GF-D8 (cell line): ENCODE data around the gene AIF1L.

ENCODE experiments used
- DNase-seq: peaks from one replicate; lab custom pipeline; 2025; lab: John Stamatoyannopoulos, UW

Gene AIF1L

DNA sequence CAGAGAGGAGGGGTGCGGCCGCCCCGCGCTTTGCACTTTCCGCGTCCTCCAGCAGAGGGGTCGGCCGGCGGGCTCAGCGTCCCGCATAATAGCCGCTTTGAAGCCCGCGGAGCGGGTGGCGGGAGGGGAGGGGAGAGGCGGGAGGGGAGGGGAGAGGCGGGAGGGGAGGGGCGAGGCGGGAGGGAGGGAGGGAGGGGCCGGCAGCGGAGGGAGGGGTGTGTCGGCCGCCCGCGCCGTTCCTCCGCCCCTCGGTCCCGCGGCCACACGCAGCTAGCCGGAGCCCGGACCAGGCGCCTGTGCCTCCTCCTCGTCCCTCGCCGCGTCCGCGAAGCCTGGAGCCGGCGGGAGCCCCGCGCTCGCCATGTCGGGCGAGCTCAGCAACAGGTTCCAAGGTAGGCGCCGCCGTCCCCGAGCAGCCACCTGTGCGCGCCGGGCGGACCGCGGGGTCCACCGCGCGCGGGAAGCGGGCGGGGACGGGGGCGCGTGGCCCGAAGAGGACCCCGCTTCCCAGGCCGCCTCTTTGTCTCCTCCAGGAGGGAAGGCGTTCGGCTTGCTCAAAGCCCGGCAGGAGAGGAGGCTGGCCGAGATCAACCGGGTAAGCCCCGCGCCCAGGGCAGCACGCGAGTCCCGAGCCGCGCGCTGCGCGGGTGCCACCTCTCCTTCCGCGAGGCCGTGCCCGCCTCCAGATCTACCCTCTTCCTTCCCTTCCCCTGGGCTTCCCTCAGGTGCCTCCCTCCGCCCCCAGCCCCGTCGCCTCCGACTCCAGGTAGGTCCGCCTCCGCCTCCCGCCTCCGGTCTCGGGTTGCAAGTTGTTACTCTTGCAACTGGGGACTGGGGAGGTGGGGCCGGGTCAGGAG is at the start of gene AIF1L:
TSS of gene AIF1L (plus strand) at position 263 of the 857 bp plus-strand sequence. CDS start at position 362, 99 bp downstream.
- no peak for DNase-seq

DNA sequence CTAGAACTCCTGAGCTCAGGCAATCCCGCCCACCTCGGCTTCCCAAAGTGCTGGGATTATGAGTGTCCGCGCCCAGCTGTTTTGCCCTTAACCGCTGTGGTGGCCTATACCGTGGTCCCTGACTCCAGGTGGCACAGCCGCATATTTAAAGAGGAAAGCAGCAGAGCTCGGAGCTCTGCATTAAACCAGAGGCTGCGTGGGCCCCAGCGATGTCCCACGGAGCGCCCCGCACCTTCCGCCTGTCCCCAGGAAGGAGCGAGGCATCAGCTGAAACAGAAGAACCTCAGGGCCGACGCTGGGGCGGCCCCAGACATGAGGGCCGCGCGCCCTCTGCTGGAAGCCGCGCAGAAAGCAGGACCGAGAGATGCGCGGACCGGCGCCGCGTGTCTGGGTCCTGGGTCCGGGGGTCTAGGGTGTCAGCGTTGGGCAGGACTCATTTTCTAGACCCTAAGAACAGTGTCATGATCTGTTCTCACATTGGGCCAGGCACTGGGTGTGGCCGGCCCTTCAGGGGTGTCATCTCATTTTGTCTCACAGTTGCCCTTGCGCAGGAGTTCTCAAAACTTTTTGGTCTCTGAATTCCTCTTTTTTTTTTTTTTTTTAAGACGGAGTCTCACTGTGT is 49.6 kb upstream of the AIF1L start:
- peak; percentile 15 for DNase-seq

DNA sequence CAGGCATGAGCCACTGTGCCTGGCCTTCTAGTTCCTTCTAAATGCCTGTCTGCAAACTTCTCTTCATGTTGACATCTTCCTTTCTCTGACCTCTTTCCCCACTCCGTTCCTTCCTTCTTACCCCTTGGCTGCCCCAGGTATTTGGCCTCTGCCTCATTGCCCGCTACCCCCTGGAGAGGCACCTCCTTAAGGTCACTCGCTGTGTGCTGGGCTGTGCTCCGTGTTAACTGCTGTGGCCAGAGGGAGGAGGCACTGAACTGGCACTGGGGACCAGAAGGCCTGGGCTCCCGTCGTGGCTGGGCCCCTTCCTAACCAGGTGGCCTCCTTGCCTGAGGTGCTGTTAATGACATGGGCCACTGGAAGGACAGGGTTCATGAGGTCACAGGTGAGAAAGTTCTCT is 48.0 kb upstream of the AIF1L start:
- no peak for DNase-seq

DNA sequence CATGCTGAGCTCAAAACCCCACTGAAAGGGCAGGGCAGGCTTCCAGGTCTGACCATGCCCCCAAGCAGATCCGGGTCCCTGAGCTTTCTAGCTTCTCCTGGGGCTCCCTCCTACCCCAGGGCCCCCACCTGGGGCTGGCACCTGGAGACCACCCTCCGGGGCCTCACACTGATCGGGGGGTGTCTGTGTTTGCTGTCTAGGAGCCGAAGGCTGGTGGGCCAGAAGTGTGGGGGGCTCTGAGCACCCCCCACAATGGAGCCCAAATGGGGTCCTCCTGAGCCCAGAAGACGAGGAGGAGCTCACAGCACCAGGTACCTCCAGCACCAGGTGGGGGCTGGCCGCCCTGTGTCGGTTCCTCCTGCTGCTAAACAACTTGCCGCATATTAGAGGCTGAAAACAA is 47.5 kb upstream of the AIF1L start:
- DNase-seq = no peak

DNA sequence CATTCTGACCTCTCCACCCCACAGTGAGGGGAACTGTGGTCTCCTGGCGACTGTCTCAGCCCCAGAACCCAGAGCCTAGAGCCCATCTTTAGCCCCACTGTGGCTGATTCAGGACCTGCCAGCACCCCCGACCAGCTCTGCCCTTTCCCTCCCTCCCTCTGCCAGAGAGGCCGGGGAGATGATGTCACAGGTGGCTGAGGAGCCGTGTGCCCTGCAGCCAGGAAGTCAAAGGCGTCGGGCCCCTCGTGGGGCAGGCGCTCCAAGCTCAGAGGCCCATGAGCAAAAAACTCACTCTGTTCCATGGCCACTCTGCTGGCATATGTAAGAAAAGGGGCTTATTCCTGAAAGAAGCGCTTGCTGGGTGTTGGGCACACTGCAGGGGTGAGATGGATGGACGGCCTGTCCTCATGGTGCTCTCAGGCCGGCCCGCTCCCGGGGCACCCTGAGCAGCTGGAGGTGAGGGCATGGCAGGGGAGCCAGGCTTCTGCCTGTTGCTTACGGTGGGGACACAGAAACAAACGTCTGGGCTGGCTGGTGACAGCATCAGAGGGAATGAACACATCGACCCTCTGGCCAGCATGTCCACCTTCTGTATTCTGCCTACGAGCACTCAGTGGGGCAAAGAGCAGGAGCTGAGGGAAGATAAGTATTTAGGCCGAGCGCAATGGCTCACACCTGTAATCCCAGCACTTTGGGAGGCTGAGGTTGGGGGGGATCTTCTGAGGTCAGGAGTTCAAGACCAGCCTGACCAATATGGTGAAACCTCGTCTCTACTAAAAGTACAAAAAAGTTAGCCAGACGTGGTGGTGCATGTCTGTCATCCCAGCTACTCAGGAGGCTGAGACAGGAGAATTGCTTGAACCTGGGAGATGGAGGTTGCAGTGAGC is 46.3 kb upstream of the AIF1L start:
- DNase-seq = no peak

DNA sequence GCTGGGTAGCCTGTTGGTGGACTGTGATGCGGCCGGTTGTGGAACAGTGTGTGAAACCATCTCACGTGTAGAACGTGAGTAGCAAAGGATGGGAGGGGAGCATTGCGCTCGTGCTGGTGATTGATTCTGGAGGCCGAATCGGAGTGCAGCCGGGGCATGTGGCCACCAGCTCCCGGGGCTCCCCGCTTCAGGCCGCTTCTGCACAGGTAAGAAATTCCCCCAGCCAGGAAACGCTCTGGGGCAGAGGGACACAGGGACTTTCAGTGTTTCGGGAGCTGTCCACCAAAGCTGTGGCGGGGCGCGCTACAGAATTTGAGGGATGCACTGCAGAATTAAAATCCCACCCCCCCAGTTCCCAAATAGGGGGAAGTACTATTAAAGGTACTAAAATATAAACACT is 45.5 kb upstream of the AIF1L start:
- no peak for DNase-seq

DNA sequence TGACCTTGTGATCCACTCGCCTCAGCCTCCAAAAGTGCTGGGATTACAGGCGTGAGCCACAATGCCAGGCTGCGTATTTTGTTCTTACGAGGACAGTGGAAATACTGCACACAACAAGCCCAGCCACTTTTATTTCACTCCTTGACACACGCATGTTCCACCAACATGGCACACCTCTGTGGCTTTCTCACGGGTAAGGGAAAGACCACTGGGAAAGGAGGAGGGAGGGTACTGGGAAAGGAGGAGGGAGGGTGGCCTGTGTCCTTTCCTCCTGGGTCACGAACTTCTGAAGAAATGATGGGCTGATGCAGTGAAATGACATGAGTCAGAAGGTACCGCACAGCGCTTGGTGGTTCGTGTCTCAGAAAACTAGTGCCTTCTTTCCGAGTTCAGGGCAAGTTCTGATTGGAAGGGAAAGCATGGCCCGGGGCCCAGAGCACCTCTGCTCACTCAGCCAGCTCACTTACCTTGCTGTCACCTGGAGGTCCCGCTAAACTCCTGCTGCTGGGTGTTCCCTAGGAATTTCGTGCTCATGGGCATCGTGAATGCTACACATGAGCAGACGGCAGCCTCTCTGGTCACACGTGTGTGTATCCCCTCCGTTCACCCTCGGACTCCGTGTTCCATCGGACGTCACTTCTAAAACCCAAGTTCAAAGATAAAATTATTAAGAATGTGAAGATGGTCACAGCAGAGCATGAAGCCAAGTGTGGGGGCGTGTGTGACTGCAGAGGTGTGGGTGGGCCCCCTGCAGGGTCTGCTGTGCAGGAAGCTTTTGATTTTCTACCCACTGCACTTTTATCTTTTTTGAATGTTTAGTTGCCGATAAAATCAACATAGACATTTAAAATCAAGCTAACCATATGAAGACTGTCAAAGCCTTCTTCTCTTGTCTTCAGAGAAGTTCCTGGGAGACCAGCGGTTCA is 44.5 kb upstream of the AIF1L start:
- DNase-seq = no peak

DNA sequence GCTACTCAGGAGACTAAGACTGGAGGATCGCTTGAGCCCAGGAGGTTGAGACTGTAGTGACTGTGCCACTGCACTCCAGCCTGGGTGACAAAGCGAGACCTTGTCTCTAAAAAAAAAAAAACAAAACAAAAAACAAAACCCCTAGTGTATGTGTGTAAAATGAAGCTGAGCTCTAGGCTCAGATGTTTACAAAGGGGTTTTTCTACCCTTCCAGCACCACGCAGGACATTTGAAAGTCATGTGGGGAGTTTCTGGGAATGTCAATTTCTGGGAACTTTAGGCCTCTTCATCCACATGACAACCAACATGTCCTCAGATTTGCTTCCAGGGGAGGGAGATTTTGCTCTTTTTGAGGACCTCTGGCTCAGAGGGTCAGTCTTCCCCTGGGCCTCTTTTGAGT is 42.4 kb upstream of the AIF1L start:
- no peak for DNase-seq

DNA sequence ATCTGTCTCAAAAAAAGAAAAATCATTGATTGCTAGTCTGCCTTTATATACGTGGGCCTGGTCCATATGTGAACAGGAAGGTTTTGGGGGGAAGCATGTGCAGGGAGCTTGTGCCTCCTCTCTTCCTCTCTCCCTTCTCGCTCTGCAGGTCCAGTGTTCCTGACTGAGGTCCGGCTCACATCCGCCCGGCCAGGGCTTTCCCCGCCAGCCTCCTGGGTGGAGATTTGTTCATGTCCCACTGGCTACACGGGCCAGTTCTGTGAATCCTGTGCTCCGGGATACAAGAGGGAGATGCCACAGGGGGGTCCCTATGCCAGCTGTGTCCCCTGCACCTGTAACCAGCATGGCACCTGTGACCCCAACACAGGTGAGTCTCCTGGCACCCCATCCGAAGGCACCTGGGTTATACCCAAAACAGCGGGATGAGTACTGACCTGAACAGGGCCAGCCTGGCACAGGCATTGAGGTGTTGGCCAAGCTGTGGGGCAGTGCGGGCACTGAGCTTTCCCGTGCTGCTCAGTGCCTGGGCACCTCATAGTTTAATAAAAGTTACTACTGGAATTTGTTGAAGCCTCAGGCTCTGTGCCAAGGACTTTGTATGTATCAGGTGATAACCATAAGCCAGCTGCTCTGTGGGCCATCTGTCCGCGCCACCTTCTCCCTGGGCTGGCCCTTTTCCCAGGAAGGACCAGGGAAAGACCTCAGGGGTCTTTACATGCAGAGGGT is 39.4 kb upstream of the AIF1L start:
- DNase-seq = no peak

DNA sequence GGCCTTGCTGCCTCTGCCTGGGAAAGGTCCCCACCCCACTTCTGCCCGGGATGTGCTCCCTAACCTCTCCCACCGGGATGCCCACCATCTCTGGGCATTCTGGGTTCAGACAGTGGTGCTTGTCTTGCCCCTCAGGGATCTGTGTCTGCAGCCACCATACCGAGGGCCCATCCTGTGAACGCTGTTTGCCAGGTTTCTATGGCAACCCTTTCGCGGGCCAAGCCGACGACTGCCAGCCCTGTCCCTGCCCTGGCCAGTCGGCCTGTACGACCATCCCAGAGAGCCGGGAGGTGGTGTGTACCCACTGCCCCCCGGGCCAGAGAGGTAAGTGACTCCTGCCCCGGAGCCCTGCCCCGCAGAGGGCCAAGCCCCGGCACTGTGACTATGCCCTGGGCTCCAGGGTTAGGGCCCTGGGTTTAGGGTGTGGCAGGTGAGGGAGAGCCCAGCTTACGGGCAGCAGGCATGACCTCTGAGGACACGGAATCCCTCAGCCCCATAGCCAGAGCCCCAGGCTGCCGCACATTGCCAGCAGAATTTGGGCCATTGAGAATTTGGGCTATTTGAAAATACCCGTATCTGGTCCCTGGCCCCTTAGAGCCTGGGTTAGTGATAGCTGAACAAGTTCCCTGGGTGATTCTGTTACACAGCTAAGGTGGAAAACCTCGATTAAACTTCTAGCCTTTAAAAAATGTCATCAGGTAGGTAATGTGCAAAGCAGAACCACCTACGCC is 35.3 kb upstream of the AIF1L start:
- DNase-seq = no peak

DNA sequence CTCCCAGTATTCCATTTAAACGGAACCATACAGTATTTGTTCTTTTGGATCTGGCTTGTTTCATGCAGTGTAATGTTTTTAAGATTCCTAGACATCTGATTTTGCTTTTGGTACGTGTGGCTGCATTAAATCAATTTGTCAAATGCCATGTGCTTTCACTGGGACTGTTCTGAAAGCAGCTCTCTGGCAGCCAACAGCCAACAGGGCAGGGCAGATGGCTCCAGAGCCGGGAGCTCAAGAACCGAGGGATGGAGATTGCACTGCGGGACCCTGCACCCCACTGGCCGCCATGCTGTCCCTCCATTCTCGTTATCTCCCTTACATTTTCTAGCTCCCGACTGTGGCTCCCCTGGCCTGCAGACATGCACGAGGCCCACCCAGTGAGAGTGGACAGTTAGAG is 33.4 kb upstream of the AIF1L start:
- DNase-seq = no peak

DNA sequence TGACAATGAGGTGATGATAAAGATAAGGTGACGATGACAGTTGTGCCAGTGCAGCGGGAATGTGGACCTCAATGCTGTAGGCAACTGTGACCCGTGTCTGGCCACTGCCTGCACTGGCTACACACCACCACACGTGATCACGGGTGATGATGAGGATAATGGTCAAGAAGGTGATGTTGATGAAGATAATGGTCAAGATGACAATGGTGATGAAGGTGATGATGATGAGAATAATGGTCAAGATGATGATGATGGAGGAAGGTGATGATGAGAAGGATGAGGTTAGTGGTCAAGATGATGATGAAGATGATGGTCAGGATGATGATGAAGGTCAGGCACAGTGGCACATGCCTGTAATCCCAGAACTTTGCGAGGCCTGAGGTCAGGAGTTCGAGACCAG is 30.7 kb upstream of the AIF1L start:
- no peak for DNase-seq

DNA sequence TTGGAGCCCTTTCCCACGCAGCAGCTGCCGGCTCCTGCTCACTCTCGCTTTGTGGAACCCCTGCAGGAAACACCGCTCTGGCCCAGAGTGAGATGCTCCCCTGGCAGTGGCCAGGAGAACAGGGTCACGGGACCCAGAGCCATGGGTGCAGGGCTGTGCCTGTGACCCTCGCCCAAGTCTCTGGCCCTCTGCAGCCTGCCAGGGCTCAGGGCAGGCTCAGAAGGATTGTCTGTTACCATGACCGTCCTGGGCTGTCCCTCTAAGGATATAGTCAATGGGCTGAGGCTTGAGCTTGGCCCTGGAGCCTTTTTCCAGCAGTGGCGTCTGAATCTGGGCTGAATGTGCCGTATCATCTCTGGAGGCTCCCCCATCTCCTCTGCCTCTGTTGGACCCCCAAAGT is 28.7 kb upstream of the AIF1L start:
- DNase-seq = no peak

DNA sequence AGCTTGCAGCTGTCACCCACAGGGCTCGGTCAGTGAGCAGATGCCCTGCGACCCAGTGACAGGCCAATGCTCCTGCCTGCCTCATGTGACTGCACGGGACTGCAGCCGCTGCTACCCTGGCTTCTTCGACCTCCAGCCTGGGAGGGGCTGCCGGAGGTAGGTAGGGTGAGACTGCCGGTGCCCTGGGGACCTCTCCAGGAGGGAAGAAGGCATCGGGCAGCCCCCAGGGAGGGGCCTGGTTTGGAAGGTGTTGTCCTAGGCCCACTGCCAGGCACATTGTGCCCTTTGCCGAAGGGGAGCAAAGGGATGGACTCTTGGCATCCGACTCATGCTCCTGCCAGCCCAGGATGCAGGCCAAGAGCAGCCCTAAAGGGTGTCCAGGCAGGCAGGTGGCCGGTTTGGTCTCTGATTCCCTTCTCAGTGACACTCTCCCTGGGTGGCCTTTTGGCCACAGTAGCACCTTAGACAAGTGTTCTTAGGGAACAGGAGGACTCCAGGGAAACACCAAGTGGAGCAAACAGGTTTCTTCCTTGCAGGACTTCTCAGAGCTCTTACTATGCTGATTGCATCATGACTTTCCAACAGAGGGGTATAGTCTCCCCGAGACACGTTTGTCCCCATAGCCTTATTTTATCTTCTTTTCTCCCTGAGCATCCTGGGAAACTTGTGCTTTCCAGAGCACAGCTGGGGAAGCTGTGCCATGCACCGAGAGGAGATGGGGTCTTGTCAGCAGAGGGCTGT is 28.1 kb upstream of the AIF1L start:
- no peak for DNase-seq

DNA sequence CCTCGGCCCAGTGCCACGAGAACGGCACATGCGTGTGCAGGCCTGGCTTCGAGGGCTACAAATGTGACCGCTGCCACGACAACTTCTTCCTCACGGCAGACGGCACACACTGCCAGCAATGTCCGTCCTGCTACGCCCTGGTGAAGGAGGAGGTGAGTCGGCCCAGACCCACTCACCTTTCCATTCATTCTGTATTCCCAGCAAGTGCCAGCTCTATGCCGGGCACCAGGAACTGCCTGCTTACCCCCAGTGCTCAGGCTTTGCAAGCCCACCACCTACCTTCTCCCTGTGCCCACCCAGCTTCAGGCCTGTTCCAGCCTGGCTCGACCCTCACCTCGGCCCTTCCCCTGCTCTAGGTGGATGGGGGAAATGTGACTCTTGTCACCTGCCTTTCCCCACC is 26.6 kb upstream of the AIF1L start:
- no peak for DNase-seq

DNA sequence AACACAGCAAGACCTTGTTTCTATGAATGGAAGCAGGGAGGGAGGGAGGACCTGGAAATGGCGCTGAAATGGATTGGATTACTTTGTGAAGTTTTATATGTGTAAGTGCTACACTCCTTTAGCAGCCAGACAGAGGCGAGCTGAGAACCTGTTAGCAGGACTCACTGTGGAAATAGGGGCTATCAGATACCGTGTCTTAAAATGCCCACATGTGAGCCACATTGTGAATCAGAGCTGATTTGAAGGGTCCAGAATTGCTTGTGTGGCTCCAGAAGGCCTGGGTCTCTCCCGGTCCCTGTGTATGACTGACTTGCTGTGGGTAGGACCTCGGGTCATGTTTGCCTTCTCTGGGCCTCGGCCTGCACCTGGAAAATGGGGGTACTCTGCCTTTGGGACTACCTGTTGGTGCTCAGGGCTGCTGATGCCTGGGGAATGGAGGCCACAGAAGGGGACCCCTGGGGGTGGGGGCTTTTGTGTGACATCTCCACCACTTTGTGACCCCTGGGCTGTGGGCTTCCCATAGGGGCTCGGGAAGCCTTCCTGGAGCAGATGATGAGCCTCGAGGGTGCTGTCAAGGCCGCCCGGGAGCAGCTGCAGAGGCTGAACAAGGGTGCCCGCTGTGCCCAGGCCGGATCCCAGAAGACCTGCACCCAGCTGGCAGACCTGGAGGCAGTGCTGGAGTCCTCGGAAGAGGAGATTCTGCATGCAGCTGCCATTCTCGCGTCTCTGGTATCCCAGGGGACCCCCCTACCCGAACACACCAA is 24.0 kb upstream of the AIF1L start:
- no peak for DNase-seq

DNA sequence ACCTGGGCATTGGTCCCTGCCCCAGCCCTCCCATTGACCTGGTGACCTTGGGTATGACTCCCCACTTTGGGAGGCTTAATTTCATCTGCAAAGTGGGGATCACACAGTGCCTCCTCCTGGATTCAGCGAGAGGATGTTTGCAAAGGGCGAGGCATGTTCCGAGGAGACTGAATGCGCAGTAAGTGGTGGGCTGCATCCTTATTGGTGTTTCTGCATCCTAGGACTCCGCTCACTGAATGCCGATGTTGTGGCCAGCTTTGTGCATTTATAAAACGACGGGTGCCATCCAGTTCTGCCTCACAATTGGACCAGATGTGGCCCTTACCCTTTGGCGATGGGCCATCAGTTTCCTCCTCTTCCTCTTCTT is 23.5 kb upstream of the AIF1L start:
- no peak for DNase-seq

DNA sequence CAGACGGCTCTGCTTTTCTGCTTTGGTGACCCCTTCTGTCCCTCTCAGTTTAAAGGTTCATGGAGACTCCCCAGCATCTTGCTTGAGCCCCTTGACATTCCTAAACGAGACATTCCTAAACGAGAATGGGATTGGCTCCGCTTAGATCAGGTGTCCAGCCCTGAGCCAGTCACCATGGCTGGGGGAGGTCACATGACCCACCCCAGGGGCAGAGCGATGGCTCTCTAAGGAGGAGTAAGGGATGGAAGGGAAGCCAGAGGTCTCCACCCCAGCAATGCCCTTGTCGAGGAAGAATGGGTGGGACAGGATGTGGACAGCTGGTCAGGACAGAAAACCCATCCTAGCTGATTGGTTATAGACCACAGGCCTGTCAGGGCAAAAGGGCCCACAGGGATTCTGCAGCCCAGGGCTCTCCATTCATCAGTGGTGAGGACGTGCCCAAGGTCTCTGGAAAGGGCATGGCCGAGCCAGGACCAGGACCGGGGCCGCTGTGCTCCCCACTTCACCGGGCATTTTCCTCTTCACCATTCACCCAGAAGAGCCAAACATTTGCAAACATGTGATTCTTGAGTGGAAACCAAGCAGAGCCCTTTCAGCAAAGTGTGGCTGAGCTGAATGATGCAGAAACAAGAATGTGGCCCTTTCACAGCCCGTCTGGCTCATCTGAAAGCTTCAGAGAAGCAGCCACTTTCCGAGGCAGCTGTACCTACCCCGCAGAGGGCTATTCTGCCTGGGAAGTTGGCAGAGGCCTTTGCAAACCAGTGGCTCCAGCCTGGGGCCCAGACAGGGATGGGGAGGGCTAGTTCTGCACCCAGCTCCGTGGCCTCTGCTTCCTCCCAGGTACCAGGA is 19.8 kb upstream of the AIF1L start:
- DNase-seq = no peak
